ENCODE data around the gene SOHLH1.

GRCh38 chr9:135655317-135655716 lies 44.0 kb downstream of the SOHLH1 start:
- TF ChIP-seq CTCF (IDR thresholded peaks at IDR 0.05) (no peak), MAX (IDR thresholded peaks at IDR 0.05) (no peak), NPAS2 (CRISPR knock-in tag; IDR thresholded peaks at IDR 0.05; ENCODE audit: borderline replicate concordance) (no peak), USF2 (IDR thresholded peaks at IDR 0.05) (no peak), BHLHE40 (IDR thresholded peaks at IDR 0.05; ENCODE audit: low read depth, low read length) (no peak), POLR2A (IDR thresholded peaks at IDR 0.05; ENCODE audit: low read length) (no peak), NFE2L2 (conservative IDR thresholded peaks at IDR 0.05; ENCODE audit: low read length) (no peak), RCOR1 (IDR thresholded peaks at IDR 0.05; ENCODE audit: low read depth, low read length) (no peak), HDAC2 (IDR thresholded peaks at IDR 0.05) (no peak), EP300 (IDR thresholded peaks at IDR 0.05) (no peak), ZC3H11A (IDR thresholded peaks at IDR 0.05) (no peak), MAFK (IDR thresholded peaks at IDR 0.05; ENCODE audit: partially characterized antibody) (no peak), KDM5A (IDR thresholded peaks at IDR 0.05) (no peak), REST (IDR thresholded peaks at IDR 0.05) (no peak)

Measured in A549 (cell line).